Hepatocyte (in vitro differentiated cells): ENCODE results near the gene CEP68. TPM values are rescaled to one million over a fixed set of nuclear protein-coding genes. Genes with fewer than 3 reads are reported as not detected.
"Not testable (repeated sequence)": the region's sequence is repeated elsewhere in the genome, so short reads cannot be mapped to it uniquely, and the experiment has no call there.

ENCODE experiments used
- DNase-seq: peaks from one replicate; pipeline ENCODE4 v3.0.0-alpha.2; 2016; ENCODE audit warnings: low spot score
- H2AFZ ChIP-seq: fragments of 200-600 bp; sonication (generic); 2 replicates; pipeline ENCODE4 v1.6.0; 2016; ENCODE audit warnings: antibody characterized with exemption, mild to moderate bottlenecking
- H3K27ac ChIP-seq: fragments of 200-600 bp; sonication (generic); 2 replicates; pipeline ENCODE4 v1.5.1; 2016; ENCODE audit warnings: mild to moderate bottlenecking
- H3K27me3 ChIP-seq: fragments of 200-600 bp; sonication (generic); 2 replicates; pipeline ENCODE4 v1.6.1; 2016
- H3K36me3 ChIP-seq: fragments of 200-600 bp; sonication (generic); replicated peaks from 2 replicates; pipeline ENCODE4 v1.5.1; 2016; ENCODE audit warnings: low read depth; ENCODE audit not compliant: insufficient read depth
- H3K4me1 ChIP-seq: fragments of 200-600 bp; sonication (generic); 2 replicates; pipeline ENCODE4 v1.5.1; 2016; ENCODE audit warnings: mild to moderate bottlenecking, moderate library complexity; ENCODE audit not compliant: insufficient read depth
- H3K4me2 ChIP-seq: fragments of 200-600 bp; sonication (generic); 2 replicates; pipeline ENCODE4 v1.6.0; 2016
- H3K4me3 ChIP-seq: fragments of 200-600 bp; sonication (generic); 2 replicates; pipeline ENCODE4 v1.5.1; 2016; ENCODE audit warnings: mild to moderate bottlenecking
- H3K79me2 ChIP-seq: fragments of 200-600 bp; sonication (generic); 2 replicates; pipeline ENCODE4 v1.6.0; 2017; ENCODE audit warnings: mild to moderate bottlenecking
- H3K9me2 ChIP-seq: fragments of 200-600 bp; sonication (generic); replicated peaks from 2 replicates; pipeline ENCODE4 v1.6.0; 2017; ENCODE audit warnings: mild to moderate bottlenecking; ENCODE audit not compliant: insufficient read depth
- H3K9me3 ChIP-seq: fragments of 200-600 bp; sonication (generic); 2 replicates; pipeline ENCODE4 v1.5.1; 2016; ENCODE audit warnings: low read depth, mild to moderate bottlenecking
- H4K20me1 ChIP-seq: fragments of 200-600 bp; sonication (generic); 2 replicates; pipeline ENCODE4 v1.6.0; 2016; ENCODE audit warnings: mild to moderate bottlenecking; ENCODE audit not compliant: insufficient read depth, poor library complexity, severe bottlenecking
- EZH2 ChIP-seq: fragments of 200-600 bp; sonication (generic); IDR thresholded peaks from 2 replicates; pipeline ENCODE4 v1.6.1; 2016; ENCODE audit warnings: antibody characterized with exemption, mild to moderate bottlenecking, borderline replicate concordance
- EZH2phosphoT487 ChIP-seq: fragments of 200-600 bp; sonication (generic); IDR thresholded peaks from one replicate; pipeline ENCODE4 v1.6.1; 2018; ENCODE audit warnings: antibody characterized with exemption, mild to moderate bottlenecking, low read depth, moderate library complexity; ENCODE audit not compliant: unreplicated experiment, severe bottlenecking
- WGBS: methylation state at CpG from one replicate; pipeline ENCODE4 v1.1.6; 2016; ENCODE audit warnings: low lambda C conversion rate; ENCODE audit errors: missing lambda C conversion rate; 5-methylcytosine and 5-hydroxymethylcytosine counted together
- polyA plus RNA-seq: library from polyadenylated mRNA; unstranded; fragments of >200 nt; fragmentation: Nextera tagmentation; extraction: Ambion mirVana; gene quantifications from 2 replicates; pipeline ENCODE4 v1.2.1, GENCODE V29; 2016
- total RNA-seq: library from RNA; depleted of rRNA; stranded (reverse); fragments of >200 nt; gene quantifications from 2 replicates; pipeline ENCODE4 v1.2.3, GENCODE V29; 2014
- TF ChIP-seq, protein P1 (sequence below): fragments of 200-600 bp; sonication (generic); IDR thresholded peaks from 2 replicates; pipeline ENCODE4 v1.5.1; 2016; ENCODE audit warnings: antibody characterized with exemption, mild to moderate bottlenecking; ENCODE audit not compliant: poor library complexity

Gene CEP68
- total and polyA plus RNA-seq, 2 experiments from 2014 or later: 8.2 to 9.4 TPM

DNA sequence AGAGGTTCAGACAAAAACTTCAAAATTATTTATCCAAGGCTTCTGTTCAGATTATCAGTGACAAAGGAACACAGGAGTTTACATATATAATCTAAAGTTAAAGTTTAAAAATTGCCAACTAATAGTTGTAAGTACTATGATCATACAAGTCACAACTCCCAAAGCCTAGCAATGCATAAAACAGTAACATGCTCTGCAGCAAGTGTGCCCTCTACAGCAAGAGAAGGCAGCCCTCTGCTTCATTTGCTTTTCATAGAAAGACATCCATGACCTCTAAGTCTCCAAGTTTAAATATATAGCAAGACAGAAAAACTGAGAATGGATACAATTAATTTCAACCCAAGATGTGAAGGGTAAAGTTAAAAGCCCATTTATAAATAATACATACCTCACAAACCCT lies 60.4 kb downstream of the CEP68 start:
- H3K4me1 ChIP-seq: no peaks in the 10 kb centered on the region
- no peak overlapping the region for H3K27ac ChIP-seq
- H3K27me3 ChIP-seq: no peaks in the 10 kb centered on the region
- DNase-seq: no peak
- H3K9me2 ChIP-seq: no peaks in the 10 kb centered on the region
- H2AFZ ChIP-seq: no peak overlapping the region
- H3K4me2 ChIP-seq: no peak overlapping the region
- no peaks in the 10 kb centered on the region for H3K9me3 ChIP-seq
- H3K4me3 ChIP-seq: no peak overlapping the region
- peaks cover 98% of the 10 kb centered on the region for H3K79me2 ChIP-seq
- TF ChIP-seq, protein P1, sequence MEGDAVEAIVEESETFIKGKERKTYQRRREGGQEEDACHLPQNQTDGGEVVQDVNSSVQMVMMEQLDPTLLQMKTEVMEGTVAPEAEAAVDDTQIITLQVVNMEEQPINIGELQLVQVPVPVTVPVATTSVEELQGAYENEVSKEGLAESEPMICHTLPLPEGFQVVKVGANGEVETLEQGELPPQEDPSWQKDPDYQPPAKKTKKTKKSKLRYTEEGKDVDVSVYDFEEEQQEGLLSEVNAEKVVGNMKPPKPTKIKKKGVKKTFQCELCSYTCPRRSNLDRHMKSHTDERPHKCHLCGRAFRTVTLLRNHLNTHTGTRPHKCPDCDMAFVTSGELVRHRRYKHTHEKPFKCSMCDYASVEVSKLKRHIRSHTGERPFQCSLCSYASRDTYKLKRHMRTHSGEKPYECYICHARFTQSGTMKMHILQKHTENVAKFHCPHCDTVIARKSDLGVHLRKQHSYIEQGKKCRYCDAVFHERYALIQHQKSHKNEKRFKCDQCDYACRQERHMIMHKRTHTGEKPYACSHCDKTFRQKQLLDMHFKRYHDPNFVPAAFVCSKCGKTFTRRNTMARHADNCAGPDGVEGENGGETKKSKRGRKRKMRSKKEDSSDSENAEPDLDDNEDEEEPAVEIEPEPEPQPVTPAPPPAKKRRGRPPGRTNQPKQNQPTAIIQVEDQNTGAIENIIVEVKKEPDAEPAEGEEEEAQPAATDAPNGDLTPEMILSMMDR: no peak
- TF ChIP-seq EZH2: no peak
- TF ChIP-seq EZH2phosphoT487: no peak
- H4K20me1 ChIP-seq: peaks cover 98% of the 10 kb centered on the region
- no peaks in the 10 kb centered on the region for H3K36me3 ChIP-seq

DNA sequence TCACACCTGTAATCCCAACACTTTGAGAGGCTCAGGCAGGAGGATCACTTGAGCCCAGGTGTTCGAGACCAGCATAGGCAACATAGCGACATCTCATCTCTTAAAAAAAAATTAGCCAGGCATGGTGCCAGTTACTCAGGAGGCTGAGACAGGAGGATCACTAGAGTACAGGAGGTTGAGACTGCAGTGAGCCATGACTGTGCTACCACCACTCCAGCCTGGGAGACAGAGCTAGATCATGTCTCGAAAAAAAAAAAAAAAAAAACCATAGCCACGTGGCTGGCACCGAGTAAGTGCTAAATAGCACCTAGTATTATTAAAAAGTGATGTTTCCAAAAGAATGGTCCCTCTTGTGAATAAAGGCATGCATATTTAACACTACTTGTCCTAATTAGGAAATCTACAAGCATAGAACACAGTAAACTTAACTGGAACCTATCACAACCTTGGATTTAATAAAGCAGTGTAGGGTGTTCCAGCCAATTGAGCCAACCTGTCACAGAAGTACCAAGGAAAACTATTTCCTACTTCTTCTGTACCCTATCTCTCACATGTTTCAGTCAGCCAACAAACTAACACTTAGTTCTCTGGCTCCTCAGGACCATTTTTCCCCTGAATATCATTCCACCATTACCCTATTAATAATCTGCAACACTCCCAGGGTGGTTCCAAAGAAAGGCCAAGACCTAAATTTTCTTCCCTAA lies 64.9 kb downstream of the CEP68 start:
- no peaks in the 10 kb centered on the region for H3K36me3 ChIP-seq
- no peak overlapping the region for H3K4me3 ChIP-seq
- no peak overlapping the region for H2AFZ ChIP-seq
- WGBS: 92% methylated on average over 5 of the region's 5 CpGs
- no peak for TF ChIP-seq EZH2phosphoT487
- TF ChIP-seq, protein P1: no peak
- TF ChIP-seq EZH2: no peak
- DNase-seq: no peak
- H3K27ac ChIP-seq: no peak overlapping the region
- peaks cover 24% of the 10 kb centered on the region for H3K4me1 ChIP-seq
- H3K9me2 ChIP-seq: no peaks in the 10 kb centered on the region
- peaks cover 100% of the 10 kb centered on the region for H4K20me1 ChIP-seq
- H3K79me2 ChIP-seq: peaks cover 100% of the 10 kb centered on the region
- H3K4me2 ChIP-seq: no peak overlapping the region
- no peaks in the 10 kb centered on the region for H3K9me3 ChIP-seq
- H3K27me3 ChIP-seq: no peaks in the 10 kb centered on the region

DNA sequence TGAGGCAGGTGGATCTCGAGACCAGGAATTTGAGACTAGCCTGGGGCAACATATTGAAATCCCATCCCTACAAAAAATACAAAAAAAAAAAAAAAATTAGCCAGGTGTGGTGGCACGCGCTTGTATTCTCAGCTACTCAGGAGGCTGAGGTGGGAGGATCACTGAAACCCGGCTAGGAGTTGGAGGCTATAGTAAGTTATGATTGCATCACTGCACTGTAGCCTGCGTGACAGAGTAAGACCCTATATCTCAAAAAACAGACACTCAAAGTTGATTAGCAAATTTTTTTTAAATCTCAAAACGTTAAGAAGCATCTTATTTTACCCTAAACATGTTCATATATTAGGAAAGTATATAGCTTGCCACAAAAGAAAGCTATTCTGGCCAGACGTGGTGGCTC lies 66.1 kb downstream of the CEP68 start:
- WGBS: 88% methylated on average over 7 of the region's 7 CpGs
- Histone ChIP-seq H2AFZ (no peak overlapping the region), H4K20me1 (peaks cover 100% of the 10 kb centered on the region), H3K9me2 (no peaks in the 10 kb centered on the region), H3K4me2 (no peak overlapping the region), H3K9me3 (no peaks in the 10 kb centered on the region), H3K36me3 (no peaks in the 10 kb centered on the region), H3K4me1 (peaks cover 35% of the 10 kb centered on the region), H3K27me3 (no peaks in the 10 kb centered on the region), H3K4me3 (no peak overlapping the region), H3K27ac (no peak overlapping the region), H3K79me2 (peaks cover 100% of the 10 kb centered on the region)
- DNase-seq: no peak
- no peak for TF ChIP-seq EZH2
- TF ChIP-seq, protein P1: no peak
- no peak for TF ChIP-seq EZH2phosphoT487

DNA sequence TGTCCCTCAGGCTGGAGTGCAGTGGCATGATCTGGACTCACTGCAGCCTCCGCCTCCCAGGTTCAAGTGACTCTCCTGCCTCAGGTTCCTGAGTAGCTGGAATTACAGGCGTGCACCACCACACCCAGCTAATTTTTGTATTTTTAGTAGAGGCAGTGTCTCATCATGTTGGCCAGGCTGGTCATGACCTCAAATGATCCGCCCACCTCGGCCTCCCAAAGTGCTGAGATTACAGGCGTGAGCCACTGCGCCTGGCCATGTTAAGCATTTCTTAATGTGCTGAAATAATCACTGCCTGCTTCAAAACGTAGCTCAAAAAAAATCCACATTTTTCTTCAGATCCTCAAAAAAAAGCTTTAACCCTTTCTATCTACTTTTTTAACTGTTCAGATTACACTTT lies 69.2 kb downstream of the CEP68 start:
- H3K4me3 ChIP-seq, H2AFZ ChIP-seq, H3K9me2 ChIP-seq, DNase-seq, H3K9me3 ChIP-seq, H3K27me3 ChIP-seq, H3K36me3 ChIP-seq: not testable (repeated sequence)
- Histone ChIP-seq H3K27ac (peak overlapping the region; percentile 16), H4K20me1 (peaks cover 88% of the 10 kb centered on the region), H3K4me2 (peak overlapping the region; percentile 88), H3K4me1 (peaks cover 35% of the 10 kb centered on the region), H3K79me2 (peaks cover 93% of the 10 kb centered on the region)
- 67% methylated on average over 7 of the region's 7 CpGs for WGBS
